Esophagus squamous epithelium (tissue), 5 donors: ENCODE measurements around the gene ZNF836. TPM values are rescaled to one million over a fixed set of nuclear protein-coding genes. Genes with fewer than 3 reads are reported as not detected.
A peak's percentile ranks its signal among the peaks of the same experiment; 100 is the strongest.

Experiments
- DNase-seq: peaks from one replicate; lab custom pipeline; 2025; lab: John Stamatoyannopoulos, UW
- H3K27ac ChIP-seq, 4 donors: fragments of 200-600 bp; sonication (generic); one replicate each; pipeline ENCODE4 v1.5.1; 2016 to 2019; ENCODE audit warnings: mild to moderate bottlenecking in 1 of 4
- H3K27me3 ChIP-seq, 4 donors: fragments of 200-600 bp; sonication (generic); 1 replicate in 3 of 4; 2 replicates in 1 of 4; pipeline versions ENCODE4 v1.5.1 to v1.6.0; 2017 to 2021; ENCODE audit warnings: antibody characterized with exemption in 1 of 4
- H3K36me3 ChIP-seq, 3 donors: fragments of 200-600 bp; sonication (generic); one replicate each; pipeline ENCODE4 v1.5.1; 2016 to 2019
- H3K4me1 ChIP-seq, 3 donors: fragments of 200-600 bp; sonication (generic); one replicate each; pipeline ENCODE4 v1.5.1; 2017 to 2019
- H3K4me3 ChIP-seq, 4 donors: fragments of 200-600 bp; sonication (generic); 1 replicate in 3 of 4; 2 replicates in 1 of 4; pipeline ENCODE4 v1.5.1; 2016 to 2019; ENCODE audit warnings: mild to moderate bottlenecking in 2 of 4, moderate library complexity in 1 of 4
- H3K9me3 ChIP-seq, 3 donors: fragments of 200-600 bp; sonication (generic); one replicate each; pipeline ENCODE4 v1.5.1; 2016 to 2019
- POLR2A ChIP-seq, 4 donors: fragments of 450-650 bp; IDR thresholded peaks; one replicate each; pipeline ENCODE4 v1.6.1; 2017; ENCODE audit warnings: antibody characterized with exemption in 4 of 4, mild to moderate bottlenecking in 4 of 4, moderate library complexity in 3 of 4
- WGBS, 2 donors: methylation state at CpG; one replicate each; pipeline ENCODE4 v1.1.5; 2018; 5-methylcytosine and 5-hydroxymethylcytosine counted together
- intact Hi-C: fragments of 100-400 bp; cut with DNase I; formaldehyde crosslinking; loops from one replicate; pipeline ENCODE4 v1.15.0; 2022
- small RNA-seq, 4 donors: library from RNA; depleted of rRNA; stranded (forward); fragments of <200 nt; gene quantifications; one replicate each; pipeline ENCODE3, GENCODE V24; 2016
- total RNA-seq, 4 donors: library from RNA; depleted of rRNA; stranded (reverse); fragments of >200 nt; gene quantifications; one replicate each; pipeline ENCODE4 v1.1.0, GENCODE V29; 2016
- TF ChIP-seq, protein P1 (sequence below), 6 experiments: fragments of 450-650 bp in 4 of 6; fragments of 200-600 bp in 2 of 6; sonication (generic) in 2 of 6; IDR thresholded peaks; one replicate each; pipeline ENCODE4 v1.5.1; 2016 to 2019; ENCODE audit warnings: antibody characterized with exemption in 6 of 6, mild to moderate bottlenecking in 4 of 6, moderate library complexity in 4 of 6
- donor health status: DM: yes; HTN: yes; CAD: no.

ZNF836 gene
- total RNA-seq, 4 donors from 2014 or later = 5.0 to 9.5 (median 7.5) TPM

DNA sequence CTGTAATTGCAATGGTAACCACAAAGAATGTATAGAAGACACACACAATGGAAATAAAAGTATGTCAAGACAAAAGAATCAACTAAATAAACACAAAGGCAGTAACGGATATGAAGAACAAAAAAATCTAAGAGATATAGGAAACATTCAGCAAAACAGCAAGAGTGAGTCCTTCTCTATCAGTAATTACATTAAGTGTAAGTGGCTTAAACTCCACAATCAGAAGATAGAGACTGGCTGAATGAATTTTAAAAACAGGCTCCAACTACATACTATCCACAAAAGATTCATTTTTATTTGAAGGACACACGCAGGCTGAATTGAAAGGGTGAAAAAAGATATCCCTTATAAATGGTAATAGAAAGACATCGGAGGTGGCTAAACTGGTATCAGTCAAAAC, 51.1 kb downstream of the ZNF836 start:
- WGBS, 2 donors = 89 to 93% methylated on average over 3 of the region's 3 CpGs
- TF ChIP-seq POLR2A (IDR thresholded peaks at IDR 0.05) = no peak
- TF ChIP-seq, protein P1, sequence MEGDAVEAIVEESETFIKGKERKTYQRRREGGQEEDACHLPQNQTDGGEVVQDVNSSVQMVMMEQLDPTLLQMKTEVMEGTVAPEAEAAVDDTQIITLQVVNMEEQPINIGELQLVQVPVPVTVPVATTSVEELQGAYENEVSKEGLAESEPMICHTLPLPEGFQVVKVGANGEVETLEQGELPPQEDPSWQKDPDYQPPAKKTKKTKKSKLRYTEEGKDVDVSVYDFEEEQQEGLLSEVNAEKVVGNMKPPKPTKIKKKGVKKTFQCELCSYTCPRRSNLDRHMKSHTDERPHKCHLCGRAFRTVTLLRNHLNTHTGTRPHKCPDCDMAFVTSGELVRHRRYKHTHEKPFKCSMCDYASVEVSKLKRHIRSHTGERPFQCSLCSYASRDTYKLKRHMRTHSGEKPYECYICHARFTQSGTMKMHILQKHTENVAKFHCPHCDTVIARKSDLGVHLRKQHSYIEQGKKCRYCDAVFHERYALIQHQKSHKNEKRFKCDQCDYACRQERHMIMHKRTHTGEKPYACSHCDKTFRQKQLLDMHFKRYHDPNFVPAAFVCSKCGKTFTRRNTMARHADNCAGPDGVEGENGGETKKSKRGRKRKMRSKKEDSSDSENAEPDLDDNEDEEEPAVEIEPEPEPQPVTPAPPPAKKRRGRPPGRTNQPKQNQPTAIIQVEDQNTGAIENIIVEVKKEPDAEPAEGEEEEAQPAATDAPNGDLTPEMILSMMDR (IDR thresholded peaks at IDR 0.05) = no peak
- Histone ChIP-seq H3K9me3 (peaks cover 14 to 100% (median 91%) of the 10 kb centered on the region in 3 donors), H3K4me3 (no peak overlapping the region), H3K27ac (no peak overlapping the region), H3K27me3 (no peaks in the 10 kb centered on the region), H3K4me1 (no peaks in the 10 kb centered on the region), H3K36me3 (peaks cover 45 to 100% (median 48%) of the 10 kb centered on the region in 3 donors)
- DNase-seq = no peak
- intact Hi-C loops = no loop called here

DNA sequence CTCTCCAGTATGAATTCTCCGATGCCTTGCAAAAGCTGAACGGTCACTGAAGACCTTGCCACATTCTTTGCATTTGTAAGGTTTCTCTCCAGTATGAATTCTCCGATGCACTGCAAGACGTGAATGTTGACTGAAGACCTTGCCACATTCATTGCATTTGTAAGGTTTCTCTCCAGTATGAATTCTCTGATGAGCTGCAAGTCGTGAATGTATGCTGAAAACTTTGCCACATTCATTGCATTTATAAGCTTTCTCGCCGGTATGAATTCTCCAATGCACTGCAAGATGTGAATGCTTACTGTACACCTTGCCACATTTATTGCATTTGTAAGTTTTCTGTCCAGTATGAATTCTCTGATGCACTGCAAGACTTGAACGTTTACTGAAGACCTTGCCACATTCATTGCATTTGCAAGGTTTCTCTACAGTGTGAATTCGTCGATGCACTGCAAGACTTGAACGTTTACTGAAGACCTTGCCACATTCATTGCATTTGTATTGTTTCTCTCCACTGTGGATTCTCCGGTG, 55.8 kb downstream of the ZNF836 start:
- peak overlapping the region in 1 of 4 donors; percentile 27 for H3K4me3 ChIP-seq
- peaks cover 27 to 100% (median 91%) of the 10 kb centered on the region in 3 donors for H3K9me3 ChIP-seq
- no peaks in the 10 kb centered on the region for H3K27me3 ChIP-seq
- intact Hi-C loops = no loop called here
- no peaks in the 10 kb centered on the region for H3K4me1 ChIP-seq
- TF ChIP-seq, protein P1 (IDR thresholded peaks at IDR 0.05) = no peak
- H3K36me3 ChIP-seq = peaks cover 18 to 58% (median 29%) of the 10 kb centered on the region in 3 donors
- DNase-seq = no peak
- 93 to 98% methylated on average over 12 of the region's 12 CpGs for WGBS, 2 donors
- H3K27ac ChIP-seq = no peak overlapping the region

DNA sequence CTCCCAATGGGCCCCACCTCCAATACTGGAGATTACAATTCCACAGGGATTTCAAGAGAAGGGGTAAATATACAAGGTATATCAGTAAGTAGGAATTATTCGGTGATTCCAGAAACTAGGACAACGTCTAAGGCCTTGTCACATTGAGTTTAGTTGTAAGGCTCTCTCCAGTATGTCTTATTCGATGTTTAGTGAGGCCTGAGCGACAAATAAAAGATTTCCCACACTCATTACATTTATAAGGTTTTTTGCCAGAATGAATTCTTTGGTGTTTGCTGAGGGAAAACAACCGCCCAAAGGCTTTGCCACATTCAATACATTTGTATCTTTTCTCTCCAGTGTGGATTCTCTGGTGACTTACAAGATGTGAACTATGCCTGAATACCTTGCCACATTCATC, 56.7 kb downstream of the ZNF836 start:
- Histone ChIP-seq H3K4me1 (no peaks in the 10 kb centered on the region), H3K27me3 (no peaks in the 10 kb centered on the region), H3K36me3 (peaks cover 14 to 49% (median 29%) of the 10 kb centered on the region in 3 donors), H3K9me3 (peaks cover 27 to 100% (median 94%) of the 10 kb centered on the region in 3 donors), H3K4me3 (peak overlapping the region in 1 of 4 donors; percentile 15), H3K27ac (no peak overlapping the region)
- no peak for DNase-seq
- WGBS, 2 donors = 94 to 96% methylated on average over 5 of the region's 5 CpGs
- TF ChIP-seq POLR2A (IDR thresholded peaks at IDR 0.05) = no peak
- TF ChIP-seq, protein P1 (IDR thresholded peaks at IDR 0.05) = no peak
- intact Hi-C loops = no loop called here

DNA sequence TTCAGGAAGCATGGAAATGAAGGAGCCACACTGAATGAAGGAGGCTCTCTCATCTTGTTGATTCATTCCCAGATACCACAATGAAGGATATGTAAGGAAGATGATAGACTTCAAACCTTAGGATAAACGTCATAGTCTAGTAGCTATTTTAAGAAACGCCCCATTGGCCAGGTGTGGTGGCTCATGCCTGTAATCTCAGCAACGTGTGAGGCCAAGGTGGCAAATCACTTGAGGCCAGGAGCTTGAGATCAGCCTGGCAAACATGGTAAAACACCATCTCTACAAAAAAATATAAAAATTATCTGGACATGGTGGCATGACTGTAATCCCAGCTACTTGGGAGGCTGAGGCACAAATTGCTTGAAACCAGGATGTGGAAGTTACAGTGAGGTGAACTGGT, 58.8 kb downstream of the ZNF836 start:
- intact Hi-C loops = no loop called here
- peaks cover 9 to 28% (median 11%) of the 10 kb centered on the region in 3 donors for H3K36me3 ChIP-seq
- H3K4me1 ChIP-seq = no peaks in the 10 kb centered on the region
- H3K4me3 ChIP-seq = no peak overlapping the region
- no peak for DNase-seq
- WGBS, 2 donors = 82 to 95% methylated on average over 3 of the region's 3 CpGs
- no peak overlapping the region for H3K27ac ChIP-seq
- H3K9me3 ChIP-seq = peaks cover 27 to 92% (median 92%) of the 10 kb centered on the region in 3 donors
- H3K27me3 ChIP-seq = no peaks in the 10 kb centered on the region
- no peak for TF ChIP-seq POLR2A (IDR thresholded peaks at IDR 0.05)

DNA sequence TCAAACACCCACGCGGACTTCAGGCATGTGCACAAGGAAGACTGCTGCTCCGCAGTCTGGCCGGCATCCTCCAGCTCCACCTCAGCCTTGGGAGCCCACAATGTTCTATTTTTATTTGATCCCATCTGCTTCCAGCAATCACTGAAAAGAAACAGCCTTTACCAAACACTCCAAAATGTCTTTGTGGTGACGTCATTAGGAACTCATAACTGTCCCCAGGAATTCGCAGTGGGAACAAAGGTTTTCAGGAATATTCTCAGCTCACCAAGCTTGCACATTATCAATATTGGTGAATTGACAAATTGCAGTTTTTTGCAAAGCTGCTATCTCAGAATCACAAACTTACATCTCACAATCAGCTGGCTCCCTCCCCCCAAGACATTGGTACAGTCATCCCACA, 60.6 kb downstream of the ZNF836 start:
- WGBS, 2 donors = 88 to 93% methylated on average over 6 of the region's 6 CpGs
- intact Hi-C loops = no loop called here
- H3K27ac ChIP-seq = no peak overlapping the region
- TF ChIP-seq, protein P1 (IDR thresholded peaks at IDR 0.05) = no peak
- TF ChIP-seq POLR2A (IDR thresholded peaks at IDR 0.05) = no peak
- DNase-seq = no peak
- H3K4me1 ChIP-seq = no peaks in the 10 kb centered on the region
- peaks cover 18 to 89% (median 87%) of the 10 kb centered on the region in 3 donors for H3K9me3 ChIP-seq
- peaks cover 0 to 10% (median 2%) of the 10 kb centered on the region in 3 donors for H3K36me3 ChIP-seq
- H3K4me3 ChIP-seq = no peak overlapping the region
- no peaks in the 10 kb centered on the region for H3K27me3 ChIP-seq

Small RNA genes within 50 kb of the gene (small RNA-seq; reads per million reads assigned to genes)
- gene RPL37P23 = 0 to 0.14 (median 0) reads per million in 4 donors

Other genes with a start within 250 kb of the ZNF836 start
- gene ZNF613, start 244.1 kb downstream of the ZNF836 start, total RNA-seq = 10 to 100 TPM in 1 of 4 donors, 1 to 10 TPM in 3; 2.9 to 12.0 (median 7.6) TPM
- 10 to 100 TPM in 1 of 4 donors, 1 to 10 TPM in 3; 2.9 to 12.6 (median 6.6) TPM for gene ZNF350, start 184.8 kb downstream of the ZNF836 start, total RNA-seq
- 10 to 100 TPM in 1 of 4 donors, 1 to 10 TPM in 3; 2.8 to 13.9 (median 5.9) TPM for gene ZNF615, start 163.4 kb downstream of the ZNF836 start, total RNA-seq
- 1 to 10 TPM; 2.2 to 8.2 (median 4.0) TPM for gene ZNF614, start 143.2 kb downstream of the ZNF836 start, total RNA-seq
- 10 to 100 TPM in 1 of 4 donors, 1 to 10 TPM in 3; 4.3 to 13.7 (median 7.6) TPM for gene ZNF432, start 122.8 kb downstream of the ZNF836 start, total RNA-seq
- gene ZNF841, start 75.9 kb downstream of the ZNF836 start, total RNA-seq = 10 to 100 TPM in 3 of 4 donors, 1 to 10 TPM in 1; 9.0 to 19.5 (median 17.1) TPM
- 1 to 10 TPM; 2.4 to 5.1 (median 3.7) TPM for gene ZNF616, start 31.7 kb downstream of the ZNF836 start, total RNA-seq
- 100 to 1,000 TPM; 126 to 225 (median 152) TPM for gene PPP2R1A, start 18.4 kb upstream of the ZNF836 start, total RNA-seq
- gene ZNF766, start 98.0 kb upstream of the ZNF836 start, total RNA-seq = 1 to 10 TPM; 2.5 to 8.4 (median 3.9) TPM
- gene ZNF480, start 125.5 kb upstream of the ZNF836 start, total RNA-seq = 1 to 10 TPM; 4.8 to 9.2 (median 6.8) TPM
- gene ZNF610, start 164.6 kb upstream of the ZNF836 start, total RNA-seq = under 1 TPM in 3 of 4 donors, not detected in 1; 0.15 to 0.95 (median 0.15) TPM
- 10 to 100 TPM in 2 of 4 donors, 1 to 10 TPM in 2; 3.0 to 20.4 (median 8.0) TPM for gene ZNF880, start 198.3 kb upstream of the ZNF836 start, total RNA-seq
- 10 to 100 TPM in 1 of 4 donors, 1 to 10 TPM in 3; 1.9 to 17.5 (median 6.3) TPM for gene ZNF528, start 226.2 kb upstream of the ZNF836 start, total RNA-seq